HTERT RPE-1 (cell line): Measurements from ENCODE around the gene PCDHA10.
"Not testable (repeated sequence)": the region's sequence is repeated elsewhere in the genome, so short reads cannot be mapped to it uniquely, and the experiment has no call there.

Source experiments
- in situ Hi-C: fragments of 300-500 bp; cut with MboI; formaldehyde crosslinking; loops from 4 replicates; pipeline ENCODE4 v1.14.3; 2020; ENCODE audit warnings: low sequenced_read_pairs

PCDHA10 gene, protein sequence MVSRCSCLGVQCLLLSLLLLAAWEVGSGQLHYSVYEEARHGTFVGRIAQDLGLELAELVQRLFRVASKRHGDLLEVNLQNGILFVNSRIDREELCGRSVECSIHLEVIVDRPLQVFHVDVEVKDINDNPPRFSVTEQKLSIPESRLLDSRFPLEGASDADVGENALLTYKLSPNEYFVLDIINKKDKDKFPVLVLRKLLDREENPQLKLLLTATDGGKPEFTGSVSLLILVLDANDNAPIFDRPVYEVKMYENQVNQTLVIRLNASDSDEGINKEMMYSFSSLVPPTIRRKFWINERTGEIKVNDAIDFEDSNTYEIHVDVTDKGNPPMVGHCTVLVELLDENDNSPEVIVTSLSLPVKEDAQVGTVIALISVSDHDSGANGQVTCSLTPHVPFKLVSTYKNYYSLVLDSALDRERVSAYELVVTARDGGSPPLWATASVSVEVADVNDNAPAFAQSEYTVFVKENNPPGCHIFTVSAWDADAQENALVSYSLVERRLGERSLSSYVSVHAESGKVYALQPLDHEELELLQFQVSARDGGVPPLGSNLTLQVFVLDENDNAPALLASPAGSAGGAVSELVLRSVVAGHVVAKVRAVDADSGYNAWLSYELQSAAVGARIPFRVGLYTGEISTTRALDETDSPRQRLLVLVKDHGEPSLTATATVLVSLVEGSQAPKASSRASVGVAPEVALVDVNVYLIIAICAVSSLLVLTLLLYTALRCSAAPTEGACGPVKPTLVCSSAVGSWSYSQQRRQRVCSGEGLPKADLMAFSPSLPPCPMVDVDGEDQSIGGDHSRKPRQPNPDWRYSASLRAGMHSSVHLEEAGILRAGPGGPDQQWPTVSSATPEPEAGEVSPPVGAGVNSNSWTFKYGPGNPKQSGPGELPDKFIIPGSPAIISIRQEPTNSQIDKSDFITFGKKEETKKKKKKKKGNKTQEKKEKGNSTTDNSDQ

DNA sequence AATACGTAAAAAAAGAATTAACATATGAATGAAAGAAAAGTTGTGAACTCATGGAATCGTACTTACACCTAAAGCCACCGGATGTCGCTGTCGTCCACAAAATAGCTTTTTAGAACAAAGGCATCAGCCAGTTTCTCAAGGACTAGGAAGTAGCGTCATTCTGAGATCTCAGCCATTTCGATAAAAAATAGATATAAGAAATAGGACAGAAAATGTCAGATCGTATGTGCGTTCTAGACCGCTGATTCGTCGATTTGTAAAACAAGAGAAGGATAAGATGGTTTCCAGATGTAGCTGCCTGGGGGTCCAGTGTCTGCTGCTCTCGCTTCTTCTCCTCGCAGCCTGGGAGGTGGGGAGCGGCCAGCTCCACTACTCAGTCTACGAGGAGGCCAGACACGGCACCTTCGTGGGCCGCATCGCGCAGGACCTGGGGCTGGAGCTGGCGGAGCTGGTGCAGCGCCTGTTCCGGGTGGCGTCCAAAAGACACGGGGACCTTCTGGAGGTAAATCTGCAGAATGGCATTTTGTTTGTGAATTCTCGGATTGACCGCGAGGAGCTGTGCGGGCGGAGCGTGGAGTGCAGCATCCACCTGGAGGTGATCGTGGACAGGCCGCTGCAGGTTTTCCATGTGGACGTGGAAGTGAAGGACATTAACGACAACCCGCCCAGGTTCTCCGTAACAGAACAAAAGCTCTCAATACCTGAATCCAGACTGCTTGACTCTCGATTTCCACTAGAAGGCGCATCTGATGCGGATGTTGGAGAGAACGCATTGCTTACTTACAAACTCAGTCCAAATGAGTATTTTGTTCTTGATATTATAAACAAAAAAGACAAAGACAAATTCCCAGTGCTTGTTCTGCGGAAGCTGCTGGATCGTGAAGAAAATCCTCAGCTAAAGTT, at the start of gene PCDHA10:
Gene PCDHA10 (plus strand): TSS at position 126 of the 903 bp plus-strand sequence. CDS start 152 bp downstream, at position 278.
- in situ Hi-C loops = no loop called here

DNA sequence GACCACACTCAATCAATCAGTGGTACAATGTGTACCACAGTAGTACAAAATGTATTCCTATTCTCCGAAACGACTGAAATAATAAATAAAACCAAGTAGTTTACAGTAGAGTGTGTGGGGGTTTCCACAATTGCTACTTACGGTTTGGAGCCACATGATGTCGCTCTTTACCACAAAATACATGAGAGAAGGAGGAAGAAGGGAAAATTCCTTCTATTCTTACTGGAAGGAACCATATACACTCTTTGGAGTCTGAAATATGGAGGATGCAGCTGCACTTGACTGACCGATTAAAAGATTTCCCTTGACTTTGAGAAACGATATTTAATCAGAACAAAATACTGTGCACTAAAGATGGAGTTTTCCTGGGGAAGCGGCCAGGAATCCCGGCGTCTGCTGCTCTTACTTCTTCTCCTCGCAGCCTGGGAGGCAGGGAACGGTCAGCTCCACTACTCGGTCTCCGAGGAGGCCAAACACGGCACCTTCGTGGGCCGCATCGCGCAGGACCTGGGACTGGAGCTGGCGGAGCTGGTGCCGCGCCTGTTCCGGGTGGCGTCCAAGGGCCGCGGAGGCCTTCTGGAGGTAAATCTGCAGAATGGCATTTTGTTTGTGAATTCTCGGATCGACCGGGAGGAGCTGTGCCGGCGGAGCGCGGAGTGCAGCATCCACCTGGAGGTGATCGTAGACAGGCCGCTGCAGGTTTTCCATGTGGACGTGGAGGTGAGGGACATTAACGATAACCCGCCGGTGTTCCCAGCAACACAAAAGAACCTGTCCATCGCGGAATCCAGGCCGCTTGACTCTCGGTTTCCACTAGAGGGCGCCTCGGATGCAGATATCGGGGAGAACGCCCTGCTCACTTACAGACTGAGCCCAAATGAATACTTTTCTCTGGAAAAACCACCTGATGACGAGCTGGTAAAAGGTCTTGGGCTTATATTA, 48.6 kb upstream of the PCDHA10 start, which contains the start of gene PCDHA4:
Gene PCDHA4 (plus strand): TSS at position 235 of the 942 bp plus-strand sequence.
- in situ Hi-C loops = no loop called here

DNA sequence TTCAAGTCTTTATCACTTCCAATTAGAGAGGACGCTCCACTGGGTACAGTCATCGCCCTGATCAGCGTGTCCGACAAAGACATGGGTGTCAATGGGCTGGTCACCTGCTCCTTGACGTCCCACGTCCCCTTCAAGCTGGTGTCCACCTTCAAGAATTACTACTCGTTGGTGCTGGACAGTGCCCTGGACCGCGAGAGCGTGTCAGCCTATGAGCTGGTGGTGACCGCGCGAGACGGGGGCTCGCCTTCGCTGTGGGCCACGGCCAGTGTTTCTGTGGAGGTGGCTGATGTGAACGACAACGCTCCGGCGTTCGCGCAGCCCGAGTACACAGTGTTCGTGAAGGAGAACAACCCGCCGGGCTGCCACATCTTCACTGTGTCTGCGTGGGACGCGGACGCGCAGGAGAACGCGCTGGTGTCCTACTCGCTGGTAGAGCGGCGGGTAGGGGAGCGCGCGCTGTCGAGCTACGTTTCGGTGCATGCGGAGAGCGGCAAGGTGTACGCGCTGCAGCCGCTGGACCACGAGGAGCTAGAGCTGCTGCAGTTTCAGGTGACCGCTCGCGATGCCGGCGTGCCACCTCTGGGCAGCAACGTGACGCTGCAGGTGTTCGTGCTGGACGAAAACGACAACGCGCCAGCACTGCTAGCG, 47.3 kb upstream of the PCDHA10 start:
- in situ Hi-C loops = not testable (repeated sequence)

DNA sequence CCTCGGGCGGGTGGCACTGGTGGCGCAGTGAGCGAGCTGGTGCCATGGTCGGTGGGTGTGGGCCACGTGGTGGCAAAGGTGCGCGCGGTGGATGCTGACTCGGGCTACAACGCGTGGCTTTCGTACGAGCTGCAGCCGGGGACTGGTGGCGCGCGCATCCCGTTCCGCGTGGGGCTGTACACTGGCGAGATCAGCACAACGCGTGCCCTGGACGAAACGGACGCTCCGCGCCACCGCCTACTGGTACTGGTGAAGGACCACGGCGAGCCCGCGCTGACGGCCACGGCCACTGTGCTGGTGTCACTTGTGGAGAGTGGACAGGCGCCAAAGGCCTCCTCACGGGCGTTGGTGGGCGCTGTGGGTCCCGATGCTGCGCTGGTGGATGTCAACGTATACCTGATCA, 46.8 kb upstream of the PCDHA10 start:
- in situ Hi-C loops = no loop called here

DNA sequence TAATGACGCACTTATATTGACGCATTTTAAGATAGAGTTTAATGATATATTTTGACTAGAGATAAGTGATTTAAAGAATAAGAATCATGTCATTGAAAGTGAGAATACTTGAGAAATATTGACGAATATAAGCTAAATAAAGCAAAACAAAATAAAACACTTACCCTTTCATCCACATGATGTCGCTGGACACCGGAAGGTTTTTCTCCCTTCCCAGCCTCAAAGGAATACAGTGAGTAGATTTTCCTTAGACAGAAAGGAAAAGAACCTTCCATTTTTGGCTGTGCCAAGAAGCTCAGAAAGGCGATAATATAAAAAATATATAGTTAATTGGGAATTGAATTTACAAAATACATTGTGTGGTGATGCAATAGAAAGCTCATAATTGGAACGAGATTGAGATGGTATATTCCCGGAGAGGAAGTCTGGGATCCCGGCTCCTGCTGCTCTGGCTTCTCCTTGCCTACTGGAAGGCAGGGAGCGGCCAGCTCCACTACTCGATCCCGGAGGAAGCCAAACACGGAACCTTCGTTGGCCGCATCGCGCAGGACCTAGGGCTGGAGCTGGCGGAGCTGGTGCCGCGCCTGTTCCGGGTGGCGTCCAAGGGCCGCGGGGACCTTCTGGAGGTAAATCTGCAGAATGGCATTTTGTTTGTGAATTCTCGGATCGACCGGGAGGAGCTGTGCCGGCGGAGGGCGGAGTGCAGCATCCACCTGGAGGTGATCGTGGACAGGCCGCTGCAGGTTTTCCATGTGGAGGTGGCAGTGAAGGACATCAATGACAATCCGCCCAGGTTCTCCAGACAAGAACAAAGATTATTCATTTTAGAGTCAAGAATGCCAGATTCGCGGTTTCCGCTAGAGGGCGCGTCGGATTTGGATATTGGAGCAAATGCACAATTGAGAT, 34.1 kb upstream of the PCDHA10 start, which contains the start of gene PCDHA5:
Gene PCDHA5 (plus strand): TSS at position 239 of the 906 bp plus-strand sequence.
- in situ Hi-C loops = no loop called here

DNA sequence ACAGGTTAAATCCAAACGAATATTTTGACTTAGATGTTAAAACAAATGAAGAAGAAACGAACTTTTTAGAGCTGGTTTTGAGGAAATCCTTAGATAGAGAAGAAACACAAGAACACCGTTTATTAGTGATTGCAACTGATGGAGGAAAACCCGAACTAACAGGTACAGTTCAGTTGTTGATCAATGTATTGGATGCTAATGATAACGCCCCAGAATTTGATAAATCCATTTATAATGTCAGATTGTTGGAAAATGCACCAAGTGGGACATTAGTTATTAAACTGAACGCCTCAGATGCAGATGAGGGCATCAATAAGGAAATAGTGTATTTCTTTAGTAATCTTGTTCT, 33.4 kb upstream of the PCDHA10 start:
- in situ Hi-C loops = no loop called here

DNA sequence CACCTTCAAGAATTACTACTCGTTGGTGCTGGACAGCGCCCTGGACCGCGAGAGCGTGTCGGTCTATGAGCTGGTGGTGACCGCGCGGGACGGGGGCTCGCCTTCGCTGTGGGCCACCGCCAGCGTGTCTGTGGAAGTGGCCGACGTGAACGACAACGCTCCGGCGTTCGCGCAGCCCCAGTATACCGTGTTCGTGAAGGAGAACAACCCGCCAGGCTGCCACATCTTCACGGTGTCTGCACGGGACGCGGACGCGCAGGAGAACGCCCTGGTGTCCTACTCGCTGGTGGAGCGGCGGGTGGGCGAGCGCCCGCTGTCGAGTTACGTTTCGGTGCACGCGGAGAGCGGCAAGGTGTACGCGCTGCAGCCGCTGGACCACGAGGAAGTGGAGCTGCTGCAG, 32.7 kb upstream of the PCDHA10 start:
- in situ Hi-C loops = not testable (repeated sequence)

DNA sequence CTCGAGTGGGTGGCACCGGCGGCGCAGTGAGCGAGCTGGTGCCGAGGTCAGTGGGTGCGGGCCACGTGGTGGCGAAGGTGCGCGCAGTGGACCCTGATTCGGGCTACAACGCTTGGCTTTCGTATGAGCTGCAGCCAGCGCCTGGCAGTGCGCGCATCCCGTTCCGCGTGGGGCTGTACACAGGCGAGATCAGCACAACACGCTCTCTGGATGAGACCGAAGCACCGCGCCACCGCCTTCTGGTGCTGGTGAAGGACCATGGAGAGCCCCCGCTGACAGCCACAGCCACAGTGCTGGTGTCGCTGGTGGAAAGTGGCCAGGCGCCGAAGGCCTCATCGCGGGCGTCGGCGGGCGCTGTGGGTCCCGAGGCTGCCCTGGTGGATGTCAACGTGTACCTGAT, 32.2 kb upstream of the PCDHA10 start:
- in situ Hi-C loops = no loop called here

DNA sequence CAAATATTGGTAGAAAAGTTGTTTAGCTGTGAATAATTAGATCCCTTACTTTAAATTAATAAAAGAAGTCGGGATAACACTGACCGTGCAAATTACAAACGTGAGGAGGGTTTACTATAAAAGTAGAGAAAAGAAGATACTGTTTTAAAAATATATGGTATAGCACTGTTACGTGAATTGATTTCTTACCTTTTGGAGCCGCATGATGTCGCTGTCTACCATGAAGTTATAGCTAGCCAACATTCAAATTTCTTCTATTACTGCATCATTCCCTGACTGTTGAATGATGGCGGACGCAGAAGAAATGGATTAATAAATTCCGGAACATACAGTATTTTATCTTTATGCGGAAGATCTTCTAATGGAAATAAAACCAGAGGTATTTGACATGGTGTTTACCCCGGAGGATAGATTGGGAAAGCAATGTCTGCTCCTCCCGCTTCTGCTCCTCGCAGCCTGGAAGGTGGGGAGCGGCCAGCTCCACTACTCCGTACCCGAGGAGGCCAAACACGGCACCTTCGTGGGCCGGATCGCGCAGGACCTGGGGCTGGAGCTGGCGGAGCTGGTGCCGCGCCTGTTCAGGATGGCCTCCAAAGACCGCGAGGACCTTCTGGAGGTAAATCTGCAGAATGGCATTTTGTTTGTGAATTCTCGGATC, 27.9 kb upstream of the PCDHA10 start, which contains the start of gene PCDHA6:
Gene PCDHA6 (plus strand): TSS at position 257 of the 658 bp plus-strand sequence. CDS start 132 bp downstream, at position 389.
- in situ Hi-C loops = no loop called here

DNA sequence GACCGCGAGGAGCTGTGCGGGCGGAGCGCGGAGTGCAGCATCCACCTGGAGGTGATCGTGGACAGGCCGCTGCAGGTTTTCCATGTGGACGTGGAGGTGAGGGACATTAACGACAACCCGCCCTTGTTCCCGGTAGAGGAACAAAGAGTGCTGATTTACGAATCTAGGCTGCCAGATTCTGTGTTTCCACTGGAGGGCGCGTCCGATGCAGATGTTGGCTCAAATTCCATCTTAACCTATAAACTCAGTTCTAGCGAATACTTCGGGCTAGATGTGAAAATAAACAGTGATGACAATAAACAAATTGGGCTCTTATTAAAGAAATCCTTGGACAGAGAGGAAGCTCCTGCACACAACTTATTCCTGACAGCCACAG, 27.3 kb upstream of the PCDHA10 start:
- in situ Hi-C loops = no loop called here

DNA sequence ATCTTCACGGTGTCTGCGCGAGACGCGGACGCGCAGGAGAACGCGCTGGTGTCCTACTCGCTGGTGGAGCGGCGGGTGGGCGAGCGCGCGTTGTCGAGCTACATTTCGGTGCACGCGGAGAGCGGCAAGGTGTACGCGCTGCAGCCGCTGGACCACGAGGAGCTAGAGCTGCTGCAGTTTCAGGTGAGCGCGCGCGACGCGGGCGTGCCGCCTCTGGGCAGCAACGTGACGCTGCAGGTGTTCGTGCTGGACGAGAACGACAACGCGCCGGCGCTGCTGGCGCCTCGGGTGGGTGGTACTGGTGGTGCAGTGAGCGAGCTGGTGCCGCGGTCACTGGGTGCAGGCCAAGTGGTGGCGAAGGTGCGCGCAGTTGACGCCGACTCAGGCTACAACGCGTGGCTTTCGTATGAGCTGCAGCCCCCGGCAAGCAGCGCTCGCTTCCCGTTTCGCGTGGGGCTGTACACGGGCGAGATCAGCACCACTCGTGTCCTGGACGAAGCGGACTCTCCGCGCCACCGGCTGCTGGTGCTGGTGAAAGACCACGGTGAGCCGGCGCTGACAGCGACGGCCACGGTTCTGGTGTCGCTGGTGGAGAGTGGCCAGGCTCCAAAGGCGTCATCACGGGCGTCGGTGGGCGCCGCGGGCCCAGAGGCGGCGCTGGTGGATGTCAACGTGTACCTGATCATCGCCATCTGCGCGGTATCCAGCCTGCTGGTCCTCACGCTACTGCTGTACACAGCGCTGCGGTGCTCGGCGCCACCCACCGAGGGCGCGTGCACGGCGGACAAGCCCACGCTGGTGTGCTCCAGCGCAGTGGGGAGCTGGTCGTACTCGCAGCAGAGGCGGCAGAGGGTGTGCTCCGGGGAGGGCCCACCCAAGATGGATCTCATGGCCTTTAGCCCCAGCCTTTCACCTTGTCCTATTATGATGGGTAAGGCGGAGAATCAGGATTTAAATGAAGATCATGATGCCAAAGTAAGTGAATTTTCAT, 25.9 kb upstream of the PCDHA10 start:
- in situ Hi-C loops = not testable (repeated sequence)

DNA sequence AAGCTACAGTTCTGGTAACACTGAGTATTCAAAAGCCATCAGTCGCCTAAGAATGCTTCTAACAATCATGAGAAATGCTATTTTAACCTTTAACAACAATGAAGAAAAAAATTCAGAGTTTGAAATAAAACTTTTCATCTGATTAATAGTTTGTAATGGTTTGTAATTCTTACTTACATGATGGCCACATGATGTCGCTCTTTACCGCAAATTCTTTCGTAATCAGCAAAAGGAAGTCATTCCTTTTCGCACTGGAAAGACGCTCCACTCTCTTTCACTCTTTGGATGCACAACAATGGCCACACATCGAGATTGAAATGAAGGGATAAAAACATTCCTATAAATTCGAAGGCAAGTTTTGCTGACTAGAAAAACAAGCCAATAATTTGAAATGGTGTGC, 21.7 kb upstream of the PCDHA10 start, which contains the start of gene PCDHA7:
Gene PCDHA7 (plus strand): TSS at position 277 of the 400 bp plus-strand sequence. CDS start 115 bp downstream, at position 392.
- in situ Hi-C loops = no loop called here

DNA sequence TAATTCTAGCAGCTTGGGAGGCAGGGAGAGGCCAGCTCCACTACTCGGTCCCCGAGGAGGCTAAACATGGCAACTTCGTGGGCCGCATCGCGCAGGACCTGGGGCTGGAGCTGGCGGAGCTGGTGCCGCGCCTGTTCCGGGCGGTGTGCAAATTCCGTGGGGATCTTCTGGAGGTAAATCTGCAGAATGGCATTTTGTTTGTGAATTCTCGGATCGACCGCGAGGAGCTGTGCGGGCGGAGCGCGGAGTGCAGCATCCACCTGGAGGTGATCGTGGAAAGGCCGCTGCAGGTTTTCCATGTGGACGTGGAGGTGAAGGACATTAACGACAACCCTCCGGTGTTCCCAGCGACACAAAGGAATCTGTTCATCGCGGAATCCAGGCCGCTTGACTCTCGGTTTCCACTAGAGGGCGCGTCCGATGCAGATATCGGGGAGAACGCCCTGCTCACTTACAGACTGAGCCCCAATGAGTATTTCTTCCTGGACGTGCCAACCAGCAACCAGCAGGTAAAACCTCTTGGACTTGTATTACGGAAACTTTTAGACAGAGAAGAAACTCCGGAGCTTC, 21.2 kb upstream of the PCDHA10 start:
- in situ Hi-C loops = not testable (repeated sequence)

DNA sequence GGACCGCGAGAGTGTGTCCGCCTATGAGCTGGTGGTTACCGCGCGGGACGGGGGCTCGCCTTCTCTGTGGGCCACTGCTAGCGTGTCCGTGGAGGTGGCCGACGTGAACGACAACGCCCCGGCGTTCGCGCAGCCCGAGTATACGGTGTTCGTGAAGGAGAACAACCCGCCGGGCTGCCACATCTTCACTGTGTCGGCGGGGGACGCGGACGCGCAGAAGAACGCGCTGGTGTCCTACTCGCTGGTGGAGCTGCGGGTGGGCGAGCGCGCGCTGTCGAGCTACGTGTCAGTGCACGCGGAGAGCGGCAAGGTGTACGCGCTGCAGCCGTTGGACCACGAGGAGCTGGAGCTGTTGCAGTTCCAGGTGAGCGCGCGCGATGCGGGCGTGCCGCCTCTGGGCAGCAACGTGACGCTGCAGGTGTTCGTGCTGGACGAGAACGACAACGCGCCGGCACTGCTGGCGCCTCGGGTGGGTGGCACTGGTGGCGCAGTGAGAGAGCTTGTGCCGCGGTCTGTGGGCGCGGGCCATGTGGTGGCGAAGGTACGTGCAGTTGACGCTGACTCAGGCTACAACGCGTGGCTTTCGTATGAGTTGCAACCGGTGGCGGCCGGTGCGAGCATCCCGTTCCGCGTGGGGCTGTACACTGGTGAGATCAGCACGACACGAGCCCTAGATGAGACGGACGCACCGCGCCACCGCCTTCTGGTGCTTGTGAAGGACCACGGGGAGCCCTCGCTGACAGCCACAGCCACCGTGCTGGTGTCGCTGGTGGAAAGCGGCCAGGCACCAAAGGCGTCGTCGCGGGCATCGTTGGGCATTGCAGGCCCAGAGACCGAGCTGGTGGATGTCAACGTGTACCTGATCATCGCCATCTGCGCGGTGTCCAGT, 19.8 kb upstream of the PCDHA10 start:
- in situ Hi-C loops = no loop called here
